ENCODE data around the gene TRAPPC12.
"Not testable (repeated sequence)": the region's sequence is repeated elsewhere in the genome, so short reads cannot be mapped to it uniquely, and the experiment has no call there.

The TRAPPC12 gene

GRCh38 chr2:3490191-3491170 lies 111.0 kb downstream of the TRAPPC12 start:
- H3K4me1 ChIP-seq (ENCODE audit: control insufficient read depth in 1 of 2, insufficient read depth in 2 of 2, low read length in 2 of 2): no peaks in the 10 kb centered on the region

DNA sequence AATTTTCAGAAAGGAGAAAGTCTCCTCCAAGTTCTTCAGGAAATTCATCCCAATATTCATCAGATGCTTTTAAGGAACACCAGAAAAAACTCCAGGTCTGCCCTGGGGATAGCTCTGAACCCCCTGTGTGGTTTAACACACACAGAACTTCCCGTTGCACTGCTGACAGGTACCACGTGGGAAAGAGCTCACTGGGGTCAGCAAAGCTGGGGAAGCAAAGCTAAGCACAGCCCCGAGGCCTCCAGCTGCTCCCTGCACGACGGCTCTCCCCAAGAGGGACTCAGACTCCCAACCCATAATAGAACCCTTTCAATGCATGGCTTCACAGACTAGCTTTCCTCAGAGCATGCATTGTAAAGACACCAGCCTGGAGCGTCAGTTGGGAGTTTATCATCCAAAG lies 111.8 kb downstream of the TRAPPC12 start:
- Histone ChIP-seq H3K27me3 (ENCODE audit: control insufficient read depth in 1 of 2, insufficient read depth in 2 of 2, low read length in 2 of 2) (no peaks in the 10 kb centered on the region), H3K4me3 (ENCODE audit: low read depth in 1 of 2, low read length in 2 of 2) (no peak overlapping the region), H3K9ac (ENCODE audit: low read depth in 1 of 2, low read length in 2 of 2) (no peak overlapping the region), H3K4me1 (ENCODE audit: control insufficient read depth in 1 of 2, insufficient read depth in 2 of 2, low read length in 2 of 2) (no peaks in the 10 kb centered on the region), H3K36me3 (ENCODE audit: control insufficient read depth in 1 of 2, insufficient read depth in 2 of 2, low read length in 2 of 2) (peaks cover 0 to 7% of the 10 kb centered on the region in 2 donors), H3K27ac (ENCODE audit: low read depth, low read length) (no peak overlapping the region), H3K9me3 (ENCODE audit: control insufficient read depth in 1 of 2, low read length in 2 of 2) (no peaks in the 10 kb centered on the region)

More at GRCh38 chr2:3490191-3491170, 111.0 kb downstream of the TRAPPC12 start:
- no peak overlapping the region for H3K4me3 ChIP-seq (ENCODE audit: low read depth in 1 of 2, low read length in 2 of 2)
- no peaks in the 10 kb centered on the region for H3K27me3 ChIP-seq (ENCODE audit: control insufficient read depth in 1 of 2, insufficient read depth in 2 of 2, low read length in 2 of 2)
- peaks cover 0 to 6% of the 10 kb centered on the region in 2 donors for H3K36me3 ChIP-seq (ENCODE audit: control insufficient read depth in 1 of 2, insufficient read depth in 2 of 2, low read length in 2 of 2)
- no peak overlapping the region for H3K9ac ChIP-seq (ENCODE audit: low read depth in 1 of 2, low read length in 2 of 2)
- H3K27ac ChIP-seq (ENCODE audit: low read depth, low read length): no peak overlapping the region
- no peaks in the 10 kb centered on the region for H3K9me3 ChIP-seq (ENCODE audit: control insufficient read depth in 1 of 2, low read length in 2 of 2)

DNA sequence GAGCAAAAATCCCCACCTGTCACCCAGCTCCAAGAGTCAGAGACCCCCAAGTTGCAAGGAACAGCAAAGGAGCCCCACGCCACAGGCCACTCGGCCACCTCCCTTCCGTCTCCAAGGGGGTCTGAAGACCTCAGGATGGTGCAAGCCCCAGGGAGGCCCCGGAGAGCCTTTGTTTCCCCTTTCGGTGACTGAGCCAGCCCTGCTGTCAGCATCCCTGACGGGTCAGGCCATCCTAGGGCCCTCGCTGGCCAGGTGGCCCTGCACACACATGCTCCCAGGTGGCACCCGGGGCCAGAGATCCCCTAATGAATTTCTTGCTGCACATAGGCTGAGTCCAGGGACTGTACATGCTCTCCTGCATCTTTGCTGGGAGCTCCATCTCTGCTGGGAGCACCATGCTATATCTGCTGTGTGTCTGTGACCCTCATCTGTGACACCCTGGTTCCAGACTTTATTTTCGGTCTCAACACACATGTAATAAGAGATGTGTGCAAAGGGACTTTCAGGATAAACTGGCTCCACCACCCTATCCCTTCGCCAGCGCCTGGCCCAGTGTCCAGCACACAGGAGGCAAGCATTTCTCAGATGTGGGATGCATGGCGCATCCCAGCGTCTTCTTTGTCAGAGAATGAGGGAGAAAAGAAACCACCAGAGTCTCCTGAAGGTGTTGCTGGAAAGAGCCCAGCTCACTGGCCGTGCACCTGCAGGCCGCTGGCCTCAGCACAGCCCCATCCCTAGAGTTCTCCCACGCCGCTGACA lies 112.4 kb downstream of the TRAPPC12 start:
- Histone ChIP-seq H3K36me3 (ENCODE audit: control insufficient read depth in 1 of 2, insufficient read depth in 2 of 2, low read length in 2 of 2) (peaks cover 2 to 8% of the 10 kb centered on the region in 2 donors), H3K4me1 (ENCODE audit: control insufficient read depth in 1 of 2, insufficient read depth in 2 of 2, low read length in 2 of 2) (no peaks in the 10 kb centered on the region), H3K9me3 (ENCODE audit: control insufficient read depth in 1 of 2, low read length in 2 of 2) (no peaks in the 10 kb centered on the region), H3K27me3 (ENCODE audit: control insufficient read depth in 1 of 2, insufficient read depth in 2 of 2, low read length in 2 of 2) (no peaks in the 10 kb centered on the region), H3K4me3 (ENCODE audit: low read depth in 1 of 2, low read length in 2 of 2) (no peak overlapping the region), H3K27ac (ENCODE audit: low read depth, low read length) (no peak overlapping the region), H3K9ac (ENCODE audit: low read depth in 1 of 2, low read length in 2 of 2) (no peak overlapping the region)

GRCh38 chr2:3492475-3492787 lies 112.9 kb downstream of the TRAPPC12 start:
- not testable (repeated sequence) for H3K27ac ChIP-seq (ENCODE audit: low read depth, low read length); H3K4me3 ChIP-seq (ENCODE audit: low read depth in 1 of 2, low read length in 2 of 2); H3K9ac ChIP-seq (ENCODE audit: low read depth in 1 of 2, low read length in 2 of 2)

DNA sequence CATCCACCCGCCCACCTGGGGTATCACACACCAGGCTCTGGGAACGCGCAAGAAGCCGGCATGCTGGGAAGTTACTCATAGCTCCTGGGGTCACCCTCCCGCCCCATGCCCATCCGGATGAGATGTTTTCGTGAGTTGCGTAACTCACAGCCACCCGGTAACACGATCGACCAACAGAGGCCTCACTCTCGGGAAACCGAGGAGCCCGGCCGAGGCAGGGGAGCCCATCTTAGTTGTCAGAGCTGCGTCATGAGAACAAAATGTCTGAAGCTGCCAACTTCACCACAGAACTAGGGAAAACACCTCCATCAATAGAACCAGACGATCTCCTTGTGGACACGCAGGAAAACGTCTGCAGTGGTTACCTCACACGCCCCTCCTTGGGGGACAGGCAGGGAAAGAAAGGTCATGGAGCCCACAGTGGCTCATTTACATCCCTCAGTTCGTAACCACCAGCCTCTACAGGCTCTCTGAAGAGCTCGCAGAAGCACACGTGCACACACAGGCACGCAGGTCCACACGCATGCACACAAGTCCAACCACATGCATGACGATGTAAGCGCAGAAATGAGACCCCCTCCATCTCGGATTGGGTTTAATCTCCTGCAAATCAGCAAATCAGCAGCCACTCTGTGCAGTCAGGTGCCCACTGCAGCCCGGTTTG lies 113.6 kb downstream of the TRAPPC12 start:
- no peak overlapping the region for H3K4me3 ChIP-seq (ENCODE audit: low read depth in 1 of 2, low read length in 2 of 2)

More at GRCh38 chr2:3492475-3492787, 112.9 kb downstream of the TRAPPC12 start:
- not testable (repeated sequence) for H3K27me3 ChIP-seq (ENCODE audit: control insufficient read depth in 1 of 2, insufficient read depth in 2 of 2, low read length in 2 of 2); H3K4me1 ChIP-seq (ENCODE audit: control insufficient read depth in 1 of 2, insufficient read depth in 2 of 2, low read length in 2 of 2); H3K9me3 ChIP-seq (ENCODE audit: control insufficient read depth in 1 of 2, low read length in 2 of 2)
- peaks cover 5 to 14% of the 10 kb centered on the region in 2 donors for H3K36me3 ChIP-seq (ENCODE audit: control insufficient read depth in 1 of 2, insufficient read depth in 2 of 2, low read length in 2 of 2)

DNA sequence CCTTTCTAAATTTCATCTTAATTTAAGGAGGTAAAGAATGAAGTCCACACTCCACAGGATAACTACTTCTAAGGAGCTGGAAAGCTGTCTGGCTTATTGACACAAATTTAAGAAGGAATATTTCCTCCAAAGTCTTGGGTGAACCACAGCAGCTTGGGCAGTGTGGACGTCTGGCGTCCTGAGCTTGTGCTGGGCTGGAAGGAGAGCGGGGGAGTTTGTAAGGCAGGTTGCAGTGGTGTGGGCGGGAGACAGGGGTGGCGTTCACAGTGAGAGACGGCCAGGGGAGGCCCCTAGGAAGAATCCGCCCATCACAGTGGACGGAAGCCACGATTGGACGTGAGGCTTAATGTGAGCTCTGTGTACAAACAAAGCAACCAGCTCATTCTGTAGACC lies 114.1 kb downstream of the TRAPPC12 start:
- H3K9ac ChIP-seq (ENCODE audit: low read depth in 1 of 2, low read length in 2 of 2): no peak overlapping the region
- H3K4me3 ChIP-seq (ENCODE audit: low read depth in 1 of 2, low read length in 2 of 2): no peak overlapping the region
- no peaks in the 10 kb centered on the region for H3K4me1 ChIP-seq (ENCODE audit: control insufficient read depth in 1 of 2, insufficient read depth in 2 of 2, low read length in 2 of 2)
- H3K27ac ChIP-seq (ENCODE audit: low read depth, low read length): no peak overlapping the region
- H3K27me3 ChIP-seq (ENCODE audit: control insufficient read depth in 1 of 2, insufficient read depth in 2 of 2, low read length in 2 of 2): no peaks in the 10 kb centered on the region
- peaks cover 13 to 23% of the 10 kb centered on the region in 2 donors for H3K36me3 ChIP-seq (ENCODE audit: control insufficient read depth in 1 of 2, insufficient read depth in 2 of 2, low read length in 2 of 2)
- no peaks in the 10 kb centered on the region for H3K9me3 ChIP-seq (ENCODE audit: control insufficient read depth in 1 of 2, low read length in 2 of 2)

More for the DNA sequence above, 113.6 kb downstream of the TRAPPC12 start:
- Histone ChIP-seq H3K27ac (ENCODE audit: low read depth, low read length) (no peak overlapping the region), H3K9ac (ENCODE audit: low read depth in 1 of 2, low read length in 2 of 2) (no peak overlapping the region), H3K9me3 (ENCODE audit: control insufficient read depth in 1 of 2, low read length in 2 of 2) (no peaks in the 10 kb centered on the region), H3K4me1 (ENCODE audit: control insufficient read depth in 1 of 2, insufficient read depth in 2 of 2, low read length in 2 of 2) (no peaks in the 10 kb centered on the region), H3K36me3 (ENCODE audit: control insufficient read depth in 1 of 2, insufficient read depth in 2 of 2, low read length in 2 of 2) (peaks cover 9 to 19% of the 10 kb centered on the region in 2 donors), H3K27me3 (ENCODE audit: control insufficient read depth in 1 of 2, insufficient read depth in 2 of 2, low read length in 2 of 2) (no peaks in the 10 kb centered on the region)

DNA sequence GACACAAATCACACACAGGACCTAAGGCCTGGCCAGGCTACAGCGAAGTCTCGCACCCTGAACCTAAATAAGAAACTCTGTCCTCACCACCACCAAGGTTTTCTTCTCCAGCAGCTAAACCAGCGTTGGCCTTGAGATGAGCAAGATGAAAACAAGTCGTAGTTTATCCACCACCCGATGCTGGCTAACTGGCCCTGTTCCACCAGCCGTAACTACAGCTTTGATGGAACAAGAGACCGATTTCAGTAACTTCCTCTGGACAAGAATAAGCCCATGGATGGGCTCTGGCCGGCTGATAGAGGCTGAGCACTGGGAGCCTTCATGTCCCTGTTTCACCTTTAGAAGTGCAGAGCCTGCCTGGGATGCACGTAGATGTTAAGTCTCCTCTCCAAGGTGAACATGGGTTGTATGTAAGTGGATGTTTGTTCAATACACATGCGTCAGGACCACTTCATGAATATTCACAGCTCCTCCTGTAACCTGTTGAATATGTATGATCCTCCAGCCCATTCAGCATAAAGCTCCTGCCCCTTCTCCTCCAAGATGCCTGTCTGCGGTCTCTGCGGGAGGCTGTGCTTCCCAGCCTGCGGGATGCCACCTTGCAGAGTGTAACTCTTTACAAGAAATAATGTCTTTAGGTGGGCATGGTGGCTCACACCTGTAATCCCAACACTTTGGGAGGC lies 115.6 kb downstream of the TRAPPC12 start:
- no peak overlapping the region for H3K4me3 ChIP-seq (ENCODE audit: low read depth in 1 of 2, low read length in 2 of 2)
- no peaks in the 10 kb centered on the region for H3K27me3 ChIP-seq (ENCODE audit: control insufficient read depth in 1 of 2, insufficient read depth in 2 of 2, low read length in 2 of 2)
- H3K36me3 ChIP-seq (ENCODE audit: control insufficient read depth in 1 of 2, insufficient read depth in 2 of 2, low read length in 2 of 2): peaks cover 23 to 38% of the 10 kb centered on the region in 2 donors
- H3K9me3 ChIP-seq (ENCODE audit: control insufficient read depth in 1 of 2, low read length in 2 of 2): no peaks in the 10 kb centered on the region
- no peak overlapping the region for H3K27ac ChIP-seq (ENCODE audit: low read depth, low read length)
- H3K4me1 ChIP-seq (ENCODE audit: control insufficient read depth in 1 of 2, insufficient read depth in 2 of 2, low read length in 2 of 2): no peaks in the 10 kb centered on the region
- H3K9ac ChIP-seq (ENCODE audit: low read depth in 1 of 2, low read length in 2 of 2): no peak overlapping the region

DNA sequence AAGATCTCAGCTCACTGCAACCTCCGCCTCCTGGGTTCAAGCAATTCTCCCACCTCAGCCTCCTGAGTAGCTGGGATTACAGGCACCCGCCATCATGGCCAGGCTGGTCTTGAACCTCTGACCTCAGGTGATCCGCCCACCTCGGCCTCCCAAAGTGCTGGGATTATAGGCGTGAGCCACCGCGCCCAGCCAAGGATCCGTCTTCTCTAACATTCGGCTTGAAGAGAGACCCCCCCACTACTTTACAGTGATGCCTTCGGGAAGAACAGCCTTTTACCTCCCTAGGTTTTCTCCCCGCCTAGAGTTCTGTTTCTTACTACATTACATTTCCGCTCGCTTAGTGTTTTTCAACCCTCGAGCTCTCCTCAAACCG lies 117.2 kb downstream of the TRAPPC12 start:
- not testable (repeated sequence) for H3K27me3 ChIP-seq (ENCODE audit: control insufficient read depth in 1 of 2, insufficient read depth in 2 of 2, low read length in 2 of 2); H3K4me1 ChIP-seq (ENCODE audit: control insufficient read depth in 1 of 2, insufficient read depth in 2 of 2, low read length in 2 of 2); H3K9me3 ChIP-seq (ENCODE audit: control insufficient read depth in 1 of 2, low read length in 2 of 2); H3K27ac ChIP-seq (ENCODE audit: low read depth, low read length); H3K9ac ChIP-seq (ENCODE audit: low read depth in 1 of 2, low read length in 2 of 2); H3K4me3 ChIP-seq (ENCODE audit: low read depth in 1 of 2, low read length in 2 of 2)
- peaks cover 23 to 50% of the 10 kb centered on the region in 2 donors for H3K36me3 ChIP-seq (ENCODE audit: control insufficient read depth in 1 of 2, insufficient read depth in 2 of 2, low read length in 2 of 2)

GRCh38 chr2:3498783-3499394 lies 119.4 kb downstream of the TRAPPC12 start:
- H3K4me3 ChIP-seq (ENCODE audit: low read depth in 1 of 2, low read length in 2 of 2): no peak overlapping the region
- no peak overlapping the region for H3K27ac ChIP-seq (ENCODE audit: low read depth, low read length)
- no peaks in the 10 kb centered on the region for H3K27me3 ChIP-seq (ENCODE audit: control insufficient read depth in 1 of 2, insufficient read depth in 2 of 2, low read length in 2 of 2)
- no peaks in the 10 kb centered on the region for H3K4me1 ChIP-seq (ENCODE audit: control insufficient read depth in 1 of 2, insufficient read depth in 2 of 2, low read length in 2 of 2)
- no peak overlapping the region for H3K9ac ChIP-seq (ENCODE audit: low read depth in 1 of 2, low read length in 2 of 2)
- H3K36me3 ChIP-seq (ENCODE audit: control insufficient read depth in 1 of 2, insufficient read depth in 2 of 2, low read length in 2 of 2): peaks cover 35 to 64% of the 10 kb centered on the region in 2 donors
- no peaks in the 10 kb centered on the region for H3K9me3 ChIP-seq (ENCODE audit: control insufficient read depth in 1 of 2, low read length in 2 of 2)
